Activated naive CD8-positive, alpha-beta T cell treated with anti-CD3 and anti-CD28 coated beads for 36 hours (primary cell): ENCODE results near the gene RGS4. TPM values are rescaled to one million over a fixed set of nuclear protein-coding genes. Genes with fewer than 3 reads are reported as not detected.
"Not testable (repeated sequence)": the region's sequence is repeated elsewhere in the genome, so short reads cannot be mapped to it uniquely, and the experiment has no call there.

ENCODE experiments used
- DNase-seq: peaks from one replicate; pipeline ENCODE4 v3.0.0; 2021
- H3K27ac Mint-ChIP-seq: one replicate; pipeline ENCODE4 v1.8.0; 2022; ENCODE audit warnings: mild to moderate bottlenecking, moderate library complexity, mixed read lengths
- H3K27me3 Mint-ChIP-seq: one replicate; pipeline ENCODE4 v1.8.0; 2022; ENCODE audit warnings: mild to moderate bottlenecking, mixed read lengths
- H3K36me3 Mint-ChIP-seq: one replicate; pipeline ENCODE4 v1.8.0; 2021; ENCODE audit warnings: mild to moderate bottlenecking, mixed read lengths
- H3K4me1 Mint-ChIP-seq: one replicate; pipeline ENCODE4 v1.8.0; 2021; ENCODE audit warnings: mixed read lengths
- H3K4me3 Mint-ChIP-seq: one replicate; pipeline ENCODE4 v1.8.0; 2022; ENCODE audit warnings: mild to moderate bottlenecking, moderate library complexity, mixed read lengths
- H3K9me3 Mint-ChIP-seq: one replicate; pipeline ENCODE4 v1.8.0; 2022; ENCODE audit warnings: mixed read lengths
- total RNA-seq, 2 experiments: library from RNA; stranded (reverse); gene quantifications; one replicate each; pipeline ENCODE4 v1.2.3, GENCODE V29; 2021

Gene RGS4
- total RNA-seq, 2 experiments from 2014 or later: not detected

DNA sequence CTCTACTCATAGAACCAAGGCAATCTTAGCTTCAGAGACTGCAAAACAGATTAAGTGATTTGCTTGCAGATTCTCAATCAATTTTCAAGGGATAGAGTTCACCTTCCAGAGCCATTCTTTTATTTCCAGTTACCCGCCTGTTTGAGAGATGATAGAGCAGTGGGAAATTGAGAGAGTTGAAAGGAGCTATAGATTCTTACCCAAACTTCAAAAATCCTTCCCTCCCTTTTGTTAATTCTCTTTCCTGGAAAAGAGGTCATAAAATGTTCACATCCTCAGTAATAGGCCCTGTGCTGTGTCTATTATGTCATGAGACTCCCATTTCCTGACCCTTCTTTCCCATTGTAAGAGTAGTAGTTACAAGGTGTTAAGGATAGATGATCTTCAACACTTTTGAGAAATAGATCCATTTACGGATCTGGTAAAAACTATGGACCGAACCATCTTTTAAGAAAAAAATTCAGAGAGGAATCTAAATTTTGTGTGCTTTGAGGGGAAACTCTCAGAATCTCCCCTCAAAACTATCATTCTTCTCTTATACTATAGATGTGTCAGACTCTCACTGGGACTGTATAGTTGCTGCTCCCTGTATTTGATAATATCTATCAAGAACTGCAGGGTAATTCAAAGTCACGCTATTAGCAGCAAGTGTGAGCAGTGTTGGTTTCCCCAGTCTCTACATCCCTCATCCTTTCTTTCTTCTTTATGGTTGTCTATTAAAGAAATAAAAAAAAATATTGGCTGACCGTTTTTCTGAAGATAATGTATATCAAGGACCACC, 8.0 kb downstream of the RGS4 start:
- Mint-ChIP-seq H3K27ac (no peak overlapping the region), H3K9me3 (peaks cover 2% of the 10 kb centered on the region), H3K4me3 (no peak overlapping the region), H3K27me3 (peaks cover 16% of the 10 kb centered on the region), H3K36me3 (no peaks in the 10 kb centered on the region), H3K4me1 (no peaks in the 10 kb centered on the region)
- no peak for DNase-seq

DNA sequence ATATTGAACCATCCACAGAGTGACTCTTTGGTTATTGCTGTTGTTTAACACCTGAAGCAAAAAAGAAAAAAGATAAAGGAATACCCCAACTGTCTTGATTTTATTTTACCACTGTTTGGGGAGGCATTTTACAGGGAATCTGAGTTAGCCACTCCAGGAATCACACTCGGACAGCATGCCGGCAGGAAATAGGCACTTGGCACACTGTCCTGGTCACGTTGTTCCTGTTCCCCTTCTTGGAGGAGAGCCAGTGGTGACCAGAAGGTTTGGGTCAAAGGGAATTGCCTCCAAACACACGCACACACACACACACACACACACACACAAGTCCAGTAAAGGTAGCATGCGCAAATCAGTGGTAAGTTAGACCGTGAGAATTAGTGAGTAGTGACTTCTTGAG, 13.8 kb downstream of the RGS4 start:
- H3K27ac Mint-ChIP-seq: no peak overlapping the region
- H3K4me1 Mint-ChIP-seq: no peaks in the 10 kb centered on the region
- no peaks in the 10 kb centered on the region for H3K36me3 Mint-ChIP-seq
- no peaks in the 10 kb centered on the region for H3K27me3 Mint-ChIP-seq
- no peak for DNase-seq
- no peak overlapping the region for H3K4me3 Mint-ChIP-seq
- H3K9me3 Mint-ChIP-seq: no peaks in the 10 kb centered on the region

DNA sequence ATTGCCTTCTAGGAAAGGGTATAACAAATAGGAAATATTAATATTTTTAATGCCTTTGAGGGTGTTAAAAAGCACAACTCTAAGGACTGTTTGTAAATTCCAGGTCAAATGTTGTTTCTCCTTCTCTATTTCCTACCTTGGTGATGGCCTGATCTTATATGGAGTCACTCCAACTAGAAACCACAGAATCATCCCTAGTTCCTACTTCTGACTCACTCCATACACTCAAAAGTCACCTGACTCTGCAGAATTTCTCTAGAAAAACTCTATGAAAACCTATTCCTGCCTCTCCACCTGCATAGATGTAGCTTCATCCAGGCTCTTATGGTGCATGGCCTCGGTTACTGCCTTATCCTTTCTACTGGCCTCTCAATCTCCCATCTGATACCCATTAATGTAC, 14.5 kb downstream of the RGS4 start:
- Mint-ChIP-seq H3K9me3 (no peaks in the 10 kb centered on the region), H3K27ac (no peak overlapping the region), H3K27me3 (no peaks in the 10 kb centered on the region), H3K4me3 (no peak overlapping the region), H3K4me1 (no peaks in the 10 kb centered on the region), H3K36me3 (no peaks in the 10 kb centered on the region)
- DNase-seq: no peak

DNA sequence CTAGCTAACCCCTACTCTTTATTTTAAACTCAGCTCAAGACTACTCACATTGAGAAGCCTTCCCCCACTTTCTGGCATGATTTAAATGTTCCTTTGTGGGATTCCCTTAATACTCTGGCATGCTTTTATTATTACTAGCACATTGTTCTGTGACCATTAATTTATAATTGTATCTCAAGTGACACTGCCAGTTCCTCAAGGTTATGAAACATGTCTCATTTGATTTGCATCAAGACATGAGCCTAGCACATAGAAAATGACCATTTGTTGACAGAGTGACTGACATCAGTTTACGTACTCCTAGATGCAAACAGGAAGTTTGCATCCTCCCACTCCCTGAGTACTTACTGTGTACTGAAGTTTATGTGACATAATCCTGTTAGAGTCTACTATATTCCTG, 15.2 kb downstream of the RGS4 start:
- no peaks in the 10 kb centered on the region for H3K27me3 Mint-ChIP-seq
- H3K4me1 Mint-ChIP-seq: no peaks in the 10 kb centered on the region
- no peak overlapping the region for H3K4me3 Mint-ChIP-seq
- H3K9me3 Mint-ChIP-seq: peaks cover 2% of the 10 kb centered on the region
- no peak for DNase-seq
- no peak overlapping the region for H3K27ac Mint-ChIP-seq
- H3K36me3 Mint-ChIP-seq: no peaks in the 10 kb centered on the region

DNA sequence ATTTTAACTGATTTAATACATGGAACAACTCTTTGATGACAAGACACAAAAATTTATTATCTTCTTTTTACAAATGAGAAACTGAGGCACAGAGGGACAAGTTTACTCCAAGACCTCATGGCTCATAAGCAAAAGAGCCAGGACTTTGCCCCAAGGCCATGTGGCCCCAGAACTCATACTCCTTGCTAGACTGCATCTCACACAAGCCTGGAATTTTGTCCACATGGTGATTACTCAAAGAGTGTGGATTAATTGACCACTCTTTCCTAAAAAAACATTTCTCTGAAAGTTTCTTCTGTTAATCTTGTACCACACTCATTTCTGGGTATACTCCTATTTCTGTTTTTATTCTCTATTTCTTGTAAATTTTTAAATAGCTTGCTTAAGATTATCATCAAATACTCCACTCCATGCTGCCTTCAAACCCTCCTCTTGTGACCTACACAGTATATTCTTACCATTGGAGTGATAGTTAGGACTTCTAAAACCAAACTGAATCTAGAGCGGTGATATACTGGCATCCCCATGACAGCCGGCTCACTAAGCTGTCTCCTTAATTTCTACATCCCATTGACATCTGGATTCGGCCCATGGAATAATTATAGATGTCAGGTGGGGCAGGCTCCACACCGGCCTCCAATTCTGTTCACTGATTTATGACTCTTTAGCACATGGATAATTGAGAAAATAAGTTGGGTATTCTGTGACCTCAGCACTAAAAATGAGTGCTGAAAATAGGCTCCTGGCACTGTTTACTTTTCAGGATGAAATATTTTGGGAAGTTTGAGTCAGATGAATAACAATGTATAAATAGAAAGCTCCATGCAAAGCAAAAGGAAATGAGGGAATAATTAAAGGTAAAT, 16.1 kb downstream of the RGS4 start:
- no peak overlapping the region for H3K27ac Mint-ChIP-seq
- no peak overlapping the region for H3K4me3 Mint-ChIP-seq
- no peaks in the 10 kb centered on the region for H3K36me3 Mint-ChIP-seq
- DNase-seq: no peak
- H3K9me3 Mint-ChIP-seq: peaks cover 2% of the 10 kb centered on the region
- H3K27me3 Mint-ChIP-seq: no peaks in the 10 kb centered on the region
- no peaks in the 10 kb centered on the region for H3K4me1 Mint-ChIP-seq

DNA sequence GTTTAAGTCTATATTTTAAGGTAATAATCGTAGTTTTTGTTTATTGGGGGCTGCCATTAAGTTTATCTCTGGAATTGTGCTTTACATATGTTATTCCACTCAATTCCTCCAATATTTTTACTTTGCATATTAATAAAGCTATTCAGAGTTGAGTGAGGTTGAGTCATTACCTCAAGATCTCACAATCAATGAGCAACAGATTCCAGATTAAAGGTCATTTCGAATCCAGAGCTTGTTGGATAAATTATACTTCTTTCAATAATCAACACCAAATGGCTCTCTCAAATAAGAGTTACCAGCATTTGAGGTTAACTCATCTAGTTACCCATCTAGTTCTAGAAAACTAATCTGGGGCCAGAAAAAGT, 16.7 kb downstream of the RGS4 start:
- Mint-ChIP-seq H3K27me3 (peaks cover under 1% of the 10 kb centered on the region), H3K4me1 (no peaks in the 10 kb centered on the region), H3K27ac (no peak overlapping the region), H3K9me3 (peaks cover 2% of the 10 kb centered on the region), H3K4me3 (no peak overlapping the region), H3K36me3 (no peaks in the 10 kb centered on the region)
- DNase-seq: no peak

DNA sequence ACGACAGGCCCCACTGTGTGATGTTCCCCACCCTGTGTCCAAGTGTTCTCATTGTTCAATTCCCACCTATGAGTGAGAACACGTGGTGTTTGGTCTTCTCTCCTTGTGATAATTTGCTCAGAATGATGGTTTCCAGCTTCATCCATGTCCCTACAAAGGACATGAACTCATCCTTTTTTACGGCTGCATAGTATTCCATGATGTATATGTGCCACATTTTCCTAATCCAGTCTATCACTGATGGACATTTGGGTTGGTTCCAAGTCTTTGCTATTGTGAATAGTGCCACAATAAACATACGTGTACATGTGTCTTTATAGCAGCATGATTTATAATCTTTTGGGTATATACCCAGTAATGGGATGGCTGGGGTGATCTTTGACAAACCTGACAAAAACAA, 20.0 kb downstream of the RGS4 start:
- H3K4me3 Mint-ChIP-seq, H3K4me1 Mint-ChIP-seq, DNase-seq, H3K9me3 Mint-ChIP-seq, H3K36me3 Mint-ChIP-seq, H3K27ac Mint-ChIP-seq: not testable (repeated sequence)
- H3K27me3 Mint-ChIP-seq: peaks cover 15% of the 10 kb centered on the region

DNA sequence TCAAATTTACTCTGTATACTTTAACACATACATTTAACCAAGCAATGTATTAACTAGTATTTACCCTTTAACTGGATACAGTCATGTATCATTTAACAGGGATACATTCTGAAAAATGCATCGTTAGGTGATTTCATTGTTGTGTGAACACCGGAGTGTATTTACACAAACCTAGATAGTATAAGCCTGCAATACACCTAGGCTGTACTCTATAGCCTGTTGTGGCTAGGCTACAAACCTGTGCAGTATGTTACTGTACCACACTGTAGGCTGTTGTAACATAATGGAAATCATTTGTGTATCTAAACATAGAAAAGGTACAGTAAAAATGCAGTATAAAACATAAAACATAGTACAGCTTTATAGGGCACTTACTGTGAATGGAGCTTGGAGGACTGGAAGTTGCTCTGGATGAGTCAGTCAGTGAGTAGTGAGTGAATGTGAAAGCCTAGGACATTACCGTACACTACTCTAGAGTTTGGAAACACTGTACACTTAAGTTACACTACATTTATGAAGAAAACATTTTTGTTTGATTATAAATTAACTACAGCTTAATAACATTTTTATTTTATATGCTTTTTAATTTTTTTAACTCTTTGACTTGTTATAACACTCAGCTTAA, 21.3 kb downstream of the RGS4 start:
- Mint-ChIP-seq H3K36me3 (no peaks in the 10 kb centered on the region), H3K27ac (no peak overlapping the region), H3K27me3 (peaks cover 16% of the 10 kb centered on the region), H3K9me3 (peaks cover 2% of the 10 kb centered on the region), H3K4me3 (no peak overlapping the region), H3K4me1 (no peaks in the 10 kb centered on the region)
- no peak for DNase-seq

DNA sequence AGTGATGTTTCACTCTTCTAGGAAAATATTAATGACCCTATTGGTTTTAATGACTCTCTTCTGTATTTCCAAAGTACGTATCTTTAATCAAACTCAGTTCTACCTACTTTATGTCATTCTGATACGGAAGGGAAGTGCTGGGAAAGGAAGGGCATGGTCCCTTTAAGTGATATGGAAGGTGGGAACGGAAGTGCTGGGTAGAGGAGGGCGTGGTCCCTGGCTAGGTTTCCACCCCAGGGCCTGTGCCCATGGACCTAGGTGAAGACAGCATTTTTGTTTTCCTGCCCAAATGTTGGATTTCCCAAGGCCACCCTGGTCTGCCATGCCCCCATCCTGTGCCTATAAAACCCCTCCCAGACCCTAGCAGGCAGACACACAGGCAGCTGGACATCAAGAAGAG, 24.0 kb downstream of the RGS4 start:
- peaks cover 16% of the 10 kb centered on the region for H3K27me3 Mint-ChIP-seq
- no peaks in the 10 kb centered on the region for H3K4me1 Mint-ChIP-seq
- DNase-seq: no peak
- no peak overlapping the region for H3K4me3 Mint-ChIP-seq
- H3K9me3 Mint-ChIP-seq: peaks cover 2% of the 10 kb centered on the region
- no peak overlapping the region for H3K27ac Mint-ChIP-seq
- H3K36me3 Mint-ChIP-seq: no peaks in the 10 kb centered on the region

DNA sequence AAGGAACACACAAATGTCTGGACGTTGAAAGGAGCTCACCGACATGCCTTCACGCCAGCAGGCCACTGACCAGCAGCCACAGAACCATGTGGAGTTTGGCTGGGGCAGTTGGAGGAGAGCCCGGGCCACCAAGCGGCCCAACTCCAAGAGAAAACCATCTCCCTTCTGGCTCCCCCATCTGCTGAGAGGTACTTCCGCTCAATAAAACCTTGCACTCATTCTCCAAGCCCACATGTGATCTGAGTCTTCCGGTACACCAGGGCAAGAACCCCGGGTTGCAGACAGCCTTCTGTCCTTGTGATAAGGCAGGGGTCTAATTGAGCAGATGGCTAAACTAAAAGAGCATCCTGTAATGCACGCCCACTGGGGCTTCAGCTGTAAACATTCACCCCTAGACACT, 24.4 kb downstream of the RGS4 start:
- DNase-seq: no peak
- Mint-ChIP-seq H3K9me3 (peaks cover 2% of the 10 kb centered on the region), H3K4me1 (no peaks in the 10 kb centered on the region), H3K27me3 (peaks cover 16% of the 10 kb centered on the region), H3K36me3 (no peaks in the 10 kb centered on the region), H3K4me3 (no peak overlapping the region), H3K27ac (no peak overlapping the region)

DNA sequence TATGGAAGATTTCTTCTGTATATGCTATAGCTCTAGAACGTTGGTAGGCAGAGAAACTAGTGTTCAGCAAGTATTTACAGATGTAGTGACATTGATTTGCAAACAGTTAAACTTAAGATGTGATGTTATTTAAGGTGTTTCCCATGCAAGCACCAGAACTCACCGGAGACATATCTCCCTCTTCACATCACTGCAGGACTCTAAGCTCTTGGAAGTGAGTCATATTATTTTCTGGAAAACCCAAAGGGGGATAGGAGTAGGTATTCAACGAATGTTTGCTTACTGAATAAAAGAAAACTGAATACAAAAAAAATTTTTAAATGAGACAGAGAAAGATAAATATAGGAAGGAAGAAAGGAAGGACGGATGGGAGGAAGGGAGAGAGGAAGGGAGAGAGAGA, 25.0 kb downstream of the RGS4 start:
- H3K4me1 Mint-ChIP-seq: no peaks in the 10 kb centered on the region
- H3K27me3 Mint-ChIP-seq: peaks cover 16% of the 10 kb centered on the region
- H3K9me3 Mint-ChIP-seq: no peaks in the 10 kb centered on the region
- H3K36me3 Mint-ChIP-seq: no peaks in the 10 kb centered on the region
- no peak overlapping the region for H3K27ac Mint-ChIP-seq
- H3K4me3 Mint-ChIP-seq: no peak overlapping the region
- DNase-seq: no peak

DNA sequence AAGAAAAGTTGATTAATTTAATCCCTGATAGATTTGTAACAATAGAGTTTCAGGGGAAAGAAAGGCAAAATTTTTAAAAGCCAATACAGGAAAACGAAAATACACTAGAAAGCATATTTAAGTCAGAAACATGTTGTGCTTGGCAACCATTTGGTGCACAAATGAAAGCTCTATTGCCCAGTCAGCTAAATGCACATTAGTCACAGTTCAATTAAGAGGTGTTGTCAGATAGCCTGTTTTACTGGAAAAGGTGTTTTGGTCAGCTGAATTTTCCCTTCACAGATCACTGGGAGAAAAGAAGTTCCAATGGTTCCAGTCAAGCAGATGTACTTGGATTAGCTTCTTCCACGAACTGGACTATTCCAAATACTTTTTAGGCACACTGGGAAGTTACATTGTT, 25.4 kb downstream of the RGS4 start:
- no peak for DNase-seq
- H3K27me3 Mint-ChIP-seq: peaks cover 16% of the 10 kb centered on the region
- H3K36me3 Mint-ChIP-seq: no peaks in the 10 kb centered on the region
- H3K27ac Mint-ChIP-seq: no peak overlapping the region
- H3K4me1 Mint-ChIP-seq: no peaks in the 10 kb centered on the region
- H3K9me3 Mint-ChIP-seq: no peaks in the 10 kb centered on the region
- H3K4me3 Mint-ChIP-seq: no peak overlapping the region

DNA sequence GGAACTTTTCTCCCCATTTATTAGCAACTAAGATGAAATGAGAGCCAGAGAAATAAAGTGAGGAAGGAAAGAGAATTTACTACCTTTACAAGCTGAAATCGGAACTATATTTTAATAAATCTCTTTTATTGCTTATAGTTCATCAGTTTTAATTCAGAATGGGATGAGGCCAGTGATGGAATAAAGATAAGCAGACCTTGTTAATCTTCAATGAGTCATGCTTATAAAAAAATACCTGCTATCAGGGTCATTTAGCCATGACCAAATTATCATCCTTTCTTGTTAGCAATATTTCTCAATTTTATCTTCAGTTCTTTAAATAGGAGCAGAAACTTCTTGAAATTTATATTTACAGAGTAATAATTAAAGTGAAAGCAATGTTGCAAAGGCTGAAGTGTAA, 26.1 kb downstream of the RGS4 start:
- no peaks in the 10 kb centered on the region for H3K36me3 Mint-ChIP-seq
- no peaks in the 10 kb centered on the region for H3K4me1 Mint-ChIP-seq
- H3K9me3 Mint-ChIP-seq: no peaks in the 10 kb centered on the region
- DNase-seq: no peak
- H3K27ac Mint-ChIP-seq: no peak overlapping the region
- H3K4me3 Mint-ChIP-seq: no peak overlapping the region
- peaks cover 16% of the 10 kb centered on the region for H3K27me3 Mint-ChIP-seq

DNA sequence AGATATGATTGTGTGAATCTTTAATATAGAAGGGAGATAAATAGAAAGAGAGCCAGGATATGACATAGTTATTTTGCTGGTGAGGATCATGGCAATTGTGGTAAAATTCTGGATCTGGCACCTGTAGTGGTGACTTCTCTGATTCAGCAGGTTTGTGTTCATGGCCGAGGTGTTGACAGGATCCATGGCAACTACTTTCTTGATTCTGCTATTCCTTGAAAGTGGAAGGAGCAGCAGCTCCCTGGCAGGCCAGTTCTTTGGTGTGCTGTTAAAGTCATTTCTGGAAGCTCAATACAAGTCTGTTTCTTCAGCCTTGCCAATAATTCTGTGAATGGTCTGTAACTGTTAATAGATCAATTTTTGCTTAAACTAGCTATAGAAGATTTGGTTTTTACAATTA, 33.4 kb downstream of the RGS4 start:
- Mint-ChIP-seq H3K27me3 (peaks cover 7% of the 10 kb centered on the region), H3K27ac (no peak overlapping the region), H3K4me1 (no peaks in the 10 kb centered on the region), H3K9me3 (no peaks in the 10 kb centered on the region), H3K4me3 (no peak overlapping the region), H3K36me3 (no peaks in the 10 kb centered on the region)
- no peak for DNase-seq

DNA sequence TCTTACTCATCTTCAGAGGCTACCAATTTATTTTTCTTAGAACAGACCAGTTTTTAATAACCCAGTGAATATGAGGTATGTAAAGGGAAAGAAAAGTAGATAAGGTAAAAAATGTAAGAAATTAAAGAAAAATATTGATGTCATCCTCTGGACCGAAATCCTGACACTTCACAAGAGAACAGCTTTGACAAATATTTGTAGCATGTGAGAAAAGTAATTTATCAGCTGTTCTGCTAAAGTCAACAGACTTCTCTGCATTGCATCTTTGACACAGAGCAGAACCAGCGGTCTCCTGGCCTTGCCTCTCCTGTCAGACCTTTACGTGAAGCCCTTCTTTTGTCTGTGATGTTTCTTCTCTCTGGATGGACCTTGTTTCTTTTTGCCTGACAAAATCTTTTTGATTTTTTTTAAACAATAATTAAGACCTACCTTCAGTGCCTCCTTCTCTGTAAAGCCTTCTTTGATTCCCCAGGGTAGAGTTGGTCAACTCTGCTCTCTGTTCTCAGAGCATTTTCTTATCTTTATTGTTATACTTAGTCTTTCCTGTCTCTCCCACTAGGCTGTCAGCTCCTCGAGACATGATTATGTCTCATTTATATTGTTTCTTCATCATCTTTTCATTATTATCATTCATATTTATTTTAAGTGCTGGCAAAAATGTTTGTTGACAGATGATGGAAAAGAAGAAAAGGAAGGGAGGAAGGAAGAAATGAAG, 35.4 kb downstream of the RGS4 start:
- Mint-ChIP-seq H3K4me3 (no peak overlapping the region), H3K9me3 (no peaks in the 10 kb centered on the region), H3K4me1 (no peaks in the 10 kb centered on the region), H3K36me3 (no peaks in the 10 kb centered on the region), H3K27me3 (peaks cover 13% of the 10 kb centered on the region), H3K27ac (no peak overlapping the region)
- DNase-seq: no peak
